Measurements from ENCODE around the gene PCNT.

- TF ChIP-seq YBX1 (IDR thresholded peaks at IDR 0.05) (no peak), ZBTB2 (IDR thresholded peaks at IDR 0.05) (no peak)
- TF ChIP-seq, protein P1, sequence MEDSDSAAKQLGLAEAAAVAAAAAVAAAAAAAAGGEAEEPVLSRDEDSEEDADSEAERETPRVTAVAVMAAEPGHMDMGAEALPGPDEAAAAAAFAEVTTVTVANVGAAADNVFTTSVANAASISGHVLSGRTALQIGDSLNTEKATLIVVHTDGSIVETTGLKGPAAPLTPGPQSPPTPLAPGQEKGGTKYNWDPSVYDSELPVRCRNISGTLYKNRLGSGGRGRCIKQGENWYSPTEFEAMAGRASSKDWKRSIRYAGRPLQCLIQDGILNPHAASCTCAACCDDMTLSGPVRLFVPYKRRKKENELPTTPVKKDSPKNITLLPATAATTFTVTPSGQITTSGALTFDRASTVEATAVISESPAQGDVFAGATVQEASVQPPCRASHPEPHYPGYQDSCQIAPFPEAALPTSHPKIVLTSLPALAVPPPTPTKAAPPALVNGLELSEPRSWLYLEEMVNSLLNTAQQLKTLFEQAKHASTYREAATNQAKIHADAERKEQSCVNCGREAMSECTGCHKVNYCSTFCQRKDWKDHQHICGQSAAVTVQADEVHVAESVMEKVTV (CRISPR knock-in tag; IDR thresholded peaks at IDR 0.05), result no peak
Measured at GRCh38 chr21:46366966-46367365, 43.0 kb downstream of the PCNT start.
